Thoracic aorta (tissue), 2 donors: ENCODE results near the gene ABCC11. TPM values are rescaled to one million over a fixed set of nuclear protein-coding genes. Genes with fewer than 3 reads are reported as not detected.

Source experiments
- ATAC-seq: fragments of 150-250 bp; one replicate; pipeline ENCODE4 v1.8.0; 2017; ENCODE audit warnings: low read depth; ENCODE audit not compliant: insufficient number of reproducible peaks, low FRiP score
- DNase-seq: peaks from one replicate; pipeline ENCODE4 v3.0.0-alpha.2; 2020; ENCODE audit warnings: low spot score
- H3K27ac ChIP-seq, 2 donors: fragments of 200-600 bp; sonication (generic); 1 replicate in 1 of 2; 2 replicates in 1 of 2; pipeline ENCODE4 v1.5.1; 2016; ENCODE audit warnings: mild to moderate bottlenecking in 2 of 2, moderate library complexity in 2 of 2
- H3K27me3 ChIP-seq: fragments of 200-600 bp; sonication (generic); replicated peaks from 2 replicates; pipeline ENCODE4 v1.6.0; 2016; ENCODE audit warnings: mild to moderate bottlenecking; ENCODE audit not compliant: insufficient read depth
- H3K36me3 ChIP-seq: fragments of 200-600 bp; sonication (generic); one replicate; pipeline ENCODE4 v1.5.1; 2016
- H3K4me1 ChIP-seq, 2 donors: fragments of 200-600 bp; sonication (generic); 1 replicate in 1 of 2; 2 replicates in 1 of 2; pipeline versions ENCODE4 v1.5.1 to v1.6.0; 2016; ENCODE audit warnings: low read depth in 2 of 2, mild to moderate bottlenecking in 1 of 2; ENCODE audit not compliant: control insufficient read depth in 1 of 2
- H3K4me3 ChIP-seq: fragments of 200-600 bp; sonication (generic); 2 replicates; pipeline ENCODE4 v1.5.1; 2016; ENCODE audit warnings: mild to moderate bottlenecking
- H3K9me3 ChIP-seq: fragments of 200-600 bp; sonication (generic); 2 replicates; pipeline ENCODE4 v1.5.1; 2016
- CTCF ChIP-seq: fragments of 200-600 bp; sonication (generic); IDR thresholded peaks from one replicate; pipeline ENCODE4 v1.5.1; 2019; ENCODE audit warnings: antibody characterized with exemption
- total RNA-seq, 2 donors: library from RNA; depleted of rRNA; stranded (reverse); fragments of >200 nt; gene quantifications; one replicate each; pipeline versions ENCODE4 v1.1.0 to v1.2.3, GENCODE V29; 2016

The ABCC11 gene
- total RNA-seq, 2 donors from 2014 or later: not detected

- H3K36me3 ChIP-seq: no peaks in the 10 kb centered on the region
- DNase-seq: no peak
- no peak for TF ChIP-seq CTCF
- no peaks in the 10 kb centered on the region for H3K27me3 ChIP-seq
- H3K27ac ChIP-seq: no peak overlapping the region
- no peaks in the 10 kb centered on the region for H3K9me3 ChIP-seq
- no peak overlapping the region for H3K4me3 ChIP-seq
- H3K4me1 ChIP-seq: no peaks in the 10 kb centered on the region
- ATAC-seq: no peak
These were observed 108.8 kb downstream of the ABCC11 start for GRCh38 chr16:48138543-48138942.

GRCh38 chr16:48137822-48138221 is 109.5 kb downstream of the ABCC11 start:
- H3K36me3 ChIP-seq: no peaks in the 10 kb centered on the region
- TF ChIP-seq CTCF: no peak
- no peak overlapping the region for H3K27ac ChIP-seq
- DNase-seq: no peak
- H3K9me3 ChIP-seq: no peaks in the 10 kb centered on the region
- H3K27me3 ChIP-seq: no peaks in the 10 kb centered on the region
- ATAC-seq: no peak
- no peak overlapping the region for H3K4me3 ChIP-seq
- H3K4me1 ChIP-seq: no peaks in the 10 kb centered on the region

GRCh38 chr16:48136547-48137360 is 110.6 kb downstream of the ABCC11 start:
- ATAC-seq: no peak
- no peak overlapping the region for H3K4me3 ChIP-seq
- H3K9me3 ChIP-seq: no peaks in the 10 kb centered on the region
- no peak overlapping the region for H3K27ac ChIP-seq
- no peaks in the 10 kb centered on the region for H3K27me3 ChIP-seq
- TF ChIP-seq CTCF: no peak
- no peaks in the 10 kb centered on the region for H3K36me3 ChIP-seq
- no peak for DNase-seq
- H3K4me1 ChIP-seq: no peaks in the 10 kb centered on the region

GRCh38 chr16:48133455-48134211 is 113.7 kb downstream of the ABCC11 start:
- Histone ChIP-seq H3K4me3 (no peak overlapping the region), H3K27me3 (no peaks in the 10 kb centered on the region), H3K27ac (no peak overlapping the region), H3K4me1 (no peaks in the 10 kb centered on the region), H3K9me3 (no peaks in the 10 kb centered on the region), H3K36me3 (no peaks in the 10 kb centered on the region)
- no peak for TF ChIP-seq CTCF
- DNase-seq (no peak), ATAC-seq (no peak)

- Histone ChIP-seq H3K4me3 (no peak overlapping the region), H3K4me1 (no peaks in the 10 kb centered on the region), H3K27ac (no peak overlapping the region), H3K9me3 (no peaks in the 10 kb centered on the region), H3K27me3 (no peaks in the 10 kb centered on the region), H3K36me3 (no peaks in the 10 kb centered on the region)
- DNase-seq (no peak), ATAC-seq (no peak)
- TF ChIP-seq CTCF: no peak
These were observed 114.6 kb downstream of the ABCC11 start for GRCh38 chr16:48132696-48133095.
